RWPE1 (cell line): ENCODE data around the gene PLCB1.

Experiments used
- CTCF ChIA-PET: fragments of 350-600 bp; sonication (Branson Sonifier 250); formaldehyde crosslinking; extraction: SDS; loops from one replicate; lab custom pipeline; 2021; lab: Yijun Ruan, JAX
- POLR2A ChIA-PET: fragments of 400-600 bp; formaldehyde crosslinking; extraction: SDS; loops from one replicate; lab custom pipeline; 2020; ENCODE audit warnings: antibody characterized with exemption; ENCODE audit not compliant: low non-redundant PET; lab: Yijun Ruan, JAX
- DNase-seq: peaks from one replicate; pipeline ENCODE4 v3.0.0; 2012; ENCODE audit warnings: low spot score
- H3K27ac ChIP-seq: fragments of 450-650 bp; 2 replicates; pipeline ENCODE4 v1.5.1; 2017
- TF ChIP-seq, protein P1 (sequence below): fragments of 450-650 bp; conservative IDR thresholded peaks from 2 replicates; pipeline ENCODE4 v1.5.1; 2017; ENCODE audit warnings: low read depth, mild to moderate bottlenecking

Gene PLCB1

DNA sequence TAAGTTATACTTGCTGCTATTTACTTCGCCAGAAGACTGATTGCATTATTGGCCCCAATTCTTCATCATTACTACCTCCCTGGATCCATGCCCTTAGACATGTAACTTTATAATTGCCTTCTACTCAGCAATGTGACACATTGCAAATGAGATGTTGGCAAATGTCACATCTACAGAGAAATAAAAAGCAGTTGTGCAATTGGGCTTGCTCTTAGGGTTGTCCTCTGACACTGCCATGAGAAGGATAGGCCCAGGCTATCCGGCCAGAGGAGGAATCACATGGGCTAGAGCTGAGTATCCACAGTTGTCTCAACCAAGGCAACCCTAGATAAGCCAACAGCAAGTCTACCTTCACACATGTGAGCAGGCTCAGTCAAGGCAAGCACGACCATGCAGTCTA is 447.0 kb downstream of the PLCB1 start:
- POLR2A ChIA-PET, result no interaction called here
- CTCF ChIA-PET, result no interaction called here
- TF ChIP-seq, protein P1, sequence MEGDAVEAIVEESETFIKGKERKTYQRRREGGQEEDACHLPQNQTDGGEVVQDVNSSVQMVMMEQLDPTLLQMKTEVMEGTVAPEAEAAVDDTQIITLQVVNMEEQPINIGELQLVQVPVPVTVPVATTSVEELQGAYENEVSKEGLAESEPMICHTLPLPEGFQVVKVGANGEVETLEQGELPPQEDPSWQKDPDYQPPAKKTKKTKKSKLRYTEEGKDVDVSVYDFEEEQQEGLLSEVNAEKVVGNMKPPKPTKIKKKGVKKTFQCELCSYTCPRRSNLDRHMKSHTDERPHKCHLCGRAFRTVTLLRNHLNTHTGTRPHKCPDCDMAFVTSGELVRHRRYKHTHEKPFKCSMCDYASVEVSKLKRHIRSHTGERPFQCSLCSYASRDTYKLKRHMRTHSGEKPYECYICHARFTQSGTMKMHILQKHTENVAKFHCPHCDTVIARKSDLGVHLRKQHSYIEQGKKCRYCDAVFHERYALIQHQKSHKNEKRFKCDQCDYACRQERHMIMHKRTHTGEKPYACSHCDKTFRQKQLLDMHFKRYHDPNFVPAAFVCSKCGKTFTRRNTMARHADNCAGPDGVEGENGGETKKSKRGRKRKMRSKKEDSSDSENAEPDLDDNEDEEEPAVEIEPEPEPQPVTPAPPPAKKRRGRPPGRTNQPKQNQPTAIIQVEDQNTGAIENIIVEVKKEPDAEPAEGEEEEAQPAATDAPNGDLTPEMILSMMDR, result no peak
- no peak overlapping the region for H3K27ac ChIP-seq
- DNase-seq, result no peak

DNA sequence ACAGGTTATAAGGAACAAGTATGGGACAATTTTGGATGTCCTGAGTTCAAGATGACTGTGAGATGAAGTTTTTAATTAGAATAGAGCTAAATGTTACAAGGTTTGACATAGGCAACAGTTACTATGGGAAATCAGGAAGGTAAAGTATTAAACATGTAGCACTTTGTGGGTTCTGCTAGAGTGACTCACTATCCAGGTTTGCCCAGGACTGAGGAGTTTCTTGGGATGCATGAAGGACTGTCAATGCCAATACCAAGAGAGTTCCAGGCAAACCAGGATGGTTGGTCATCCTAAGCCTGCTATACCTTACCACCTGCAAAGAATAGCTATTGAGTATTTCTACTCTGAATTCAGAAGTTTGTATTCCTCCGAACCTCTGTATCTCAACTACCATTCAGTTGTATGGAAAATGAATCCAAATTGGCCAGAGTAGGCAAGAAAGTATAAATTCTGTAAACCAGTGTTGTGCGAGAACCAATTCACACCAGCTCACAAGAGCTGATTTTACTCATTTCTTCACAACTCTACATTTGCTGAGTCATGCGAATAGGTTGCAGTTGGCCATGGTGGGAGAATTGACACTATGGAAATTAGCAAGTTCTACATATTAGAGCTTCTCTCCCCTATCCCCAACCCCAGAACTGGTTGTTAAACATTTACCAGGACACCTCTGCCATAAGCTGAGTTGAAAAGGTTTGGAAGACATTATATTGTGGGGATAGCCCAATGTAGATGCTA is 449.5 kb downstream of the PLCB1 start:
- ChIA-PET CTCF (no interaction called here), POLR2A (no interaction called here)
- no peak for DNase-seq
- H3K27ac ChIP-seq, result no peak overlapping the region
- TF ChIP-seq, protein P1, result no peak

GRCh38 chr20:8583012-8583565 is 451.0 kb downstream of the PLCB1 start:
- POLR2A ChIA-PET, result no interaction called here
- DNase-seq, result no peak
- no peak overlapping the region for H3K27ac ChIP-seq
- TF ChIP-seq, protein P1, result no peak
- CTCF ChIA-PET, result no interaction called here

- CTCF ChIA-PET, result no interaction called here
- TF ChIP-seq, protein P1, result no peak
- H3K27ac ChIP-seq, result no peak overlapping the region
- no peak for DNase-seq
- POLR2A ChIA-PET, result no interaction called here
Measured at GRCh38 chr20:8583566-8584043, 451.5 kb downstream of the PLCB1 start.

DNA sequence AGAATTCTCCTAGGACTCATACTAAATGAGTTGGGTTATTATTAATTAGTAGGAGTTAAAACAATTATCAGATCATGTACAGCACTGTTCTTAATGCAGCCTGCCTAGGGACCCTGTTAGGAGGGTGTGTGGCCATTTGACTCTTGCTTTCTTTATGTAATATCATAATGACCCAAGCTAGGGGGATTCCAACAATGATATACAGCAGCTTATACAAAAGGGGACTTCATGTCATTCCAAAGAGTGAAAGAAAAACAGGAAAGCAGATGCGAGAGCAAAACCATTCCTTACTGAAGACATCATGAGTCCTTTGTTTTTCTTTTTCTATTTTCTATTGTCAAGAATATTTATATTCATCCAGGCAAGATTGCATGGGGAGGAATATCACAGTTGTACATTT is 455.2 kb downstream of the PLCB1 start:
- DNase-seq, result no peak
- ChIA-PET CTCF (no interaction called here), POLR2A (no interaction called here)
- TF ChIP-seq, protein P1, result no peak
- H3K27ac ChIP-seq, result no peak overlapping the region

DNA sequence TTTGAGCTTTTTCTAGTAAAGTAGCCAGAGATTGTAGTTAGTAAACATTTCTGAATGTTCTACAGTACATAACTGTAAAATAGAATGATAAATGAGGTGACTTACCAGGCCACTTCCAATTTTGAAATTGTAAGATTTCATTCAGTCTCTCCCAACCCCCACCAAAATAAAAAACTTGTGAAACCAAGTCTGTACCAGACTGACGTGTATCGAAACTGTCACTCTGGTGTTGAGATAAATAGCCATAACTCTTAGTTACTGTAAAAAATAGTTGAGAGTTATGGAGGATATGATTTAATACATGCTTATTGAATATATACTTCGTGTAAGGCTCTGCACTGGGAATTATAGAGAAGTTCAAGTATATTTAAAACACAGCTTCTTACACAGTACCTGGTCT is 455.7 kb downstream of the PLCB1 start:
- ChIA-PET POLR2A (no interaction called here), CTCF (interaction anchor here (0.6 kb wide), 1 partner anchor 117 kb away, joined by 5 read pairs; no protein-coding TSS in a partner anchor)
- no peak overlapping the region for H3K27ac ChIP-seq
- no peak for DNase-seq
- TF ChIP-seq, protein P1, result no peak
